GM23338 (cell line): ENCODE measurements around the gene EPHB2. TPM values are rescaled to one million over a fixed set of nuclear protein-coding genes. Genes with fewer than 3 reads are reported as not detected.
"Not testable (repeated sequence)": the region's sequence is repeated elsewhere in the genome, so short reads cannot be mapped to it uniquely, and the experiment has no call there.

Experiments used
- ATAC-seq: fragments of 200-7000 bp; cut with Tn5 transposase; 3 replicates; pipeline ENCODE4 v1.9.1; 2020
- DNase-seq: peaks from one replicate; pipeline ENCODE4 v3.0.0-alpha.2; 2015; ENCODE audit warnings: low spot score
- H2AFZ ChIP-seq: fragments of 200-600 bp; sonication (generic); 2 replicates; pipeline ENCODE4 v1.8.0; 2016; ENCODE audit warnings: antibody characterized with exemption, mild to moderate bottlenecking, moderate library complexity
- H3F3A ChIP-seq: fragments of 200-600 bp; sonication (generic); replicated peaks from 2 replicates; pipeline ENCODE4 v1.8.0; 2017; ENCODE audit warnings: antibody characterized with exemption, mixed run types, low read depth
- H3K27ac ChIP-seq: fragments of 200-600 bp; sonication (generic); 2 replicates; pipeline ENCODE4 v1.6.1; 2016; ENCODE audit warnings: low read depth
- H3K27me3 ChIP-seq: fragments of 200-600 bp; sonication (generic); 2 replicates; pipeline ENCODE4 v1.8.0; 2016; ENCODE audit warnings: mild to moderate bottlenecking, mixed run types, moderate library complexity; ENCODE audit not compliant: insufficient read depth
- H3K36me3 ChIP-seq: fragments of 200-600 bp; sonication (generic); 2 replicates; pipeline ENCODE4 v1.8.0; 2016; ENCODE audit warnings: mild to moderate bottlenecking; ENCODE audit not compliant: insufficient read depth
- H3K4me1 ChIP-seq: fragments of 200-600 bp; sonication (generic); 2 replicates; pipeline ENCODE4 v1.8.0; 2016; ENCODE audit warnings: mild to moderate bottlenecking, moderate library complexity; ENCODE audit not compliant: insufficient read depth
- H3K4me2 ChIP-seq: fragments of 200-600 bp; sonication (generic); 2 replicates; pipeline ENCODE4 v1.7.1; 2017; ENCODE audit warnings: mixed run types
- H3K4me3 ChIP-seq: fragments of 200-600 bp; sonication (generic); 2 replicates; pipeline ENCODE4 v1.6.1; 2016; ENCODE audit warnings: mixed run types
- H3K79me2 ChIP-seq: fragments of 200-600 bp; sonication (generic); replicated peaks from 2 replicates; pipeline ENCODE4 v1.8.0; 2017; ENCODE audit warnings: mild to moderate bottlenecking; ENCODE audit not compliant: insufficient read depth
- H3K9me2 ChIP-seq: fragments of 200-600 bp; sonication (generic); 2 replicates; pipeline ENCODE4 v1.8.0; 2017; ENCODE audit not compliant: insufficient read depth
- H4K20me1 ChIP-seq: fragments of 200-600 bp; sonication (generic); replicated peaks from 2 replicates; pipeline ENCODE4 v1.8.0; 2017; ENCODE audit warnings: mild to moderate bottlenecking; ENCODE audit not compliant: insufficient read depth
- H3K27ac Mint-ChIP-seq: 2 replicates; pipeline ENCODE4 v1.8.0; 2020; ENCODE audit warnings: inconsistent platforms, mild to moderate bottlenecking, moderate library complexity, mixed read lengths
- H3K27me3 Mint-ChIP-seq: 3 replicates; pipeline ENCODE4 v1.8.0; 2022; ENCODE audit warnings: low read depth, mild to moderate bottlenecking, moderate library complexity, mixed read lengths, inconsistent platforms; ENCODE audit not compliant: insufficient read depth, poor library complexity
- H3K36me3 Mint-ChIP-seq: 3 replicates; pipeline ENCODE4 v1.8.0; 2021; ENCODE audit warnings: low read depth, mild to moderate bottlenecking, inconsistent platforms, moderate library complexity, mixed read lengths
- H3K4me1 Mint-ChIP-seq: 3 replicates; pipeline ENCODE4 v1.8.0; 2020; ENCODE audit warnings: mild to moderate bottlenecking, inconsistent platforms, mixed read lengths
- H3K4me3 Mint-ChIP-seq: 3 replicates; pipeline ENCODE4 v1.8.0; 2021; ENCODE audit warnings: moderate library complexity, mild to moderate bottlenecking, inconsistent platforms, mixed read lengths
- H3K9me3 Mint-ChIP-seq: 3 replicates; pipeline ENCODE4 v1.8.0; 2020; ENCODE audit warnings: moderate library complexity, mild to moderate bottlenecking, inconsistent platforms, mixed read lengths
- CREB1 ChIP-seq: fragments of 250-450 bp; sonication (Bioruptor Pico); IDR thresholded peaks from 2 replicates; pipeline ENCODE4 v1.5.0; 2020; ENCODE audit warnings: low read depth, mild to moderate bottlenecking, moderate library complexity
- CTCF ChIP-seq, 2 experiments: fragments of 200-600 bp in 1 of 2; sonication (generic) in 1 of 2; conservative IDR thresholded peaks; 2 replicates each; pipeline versions ENCODE4 v1.5.1 to v1.6.1; 2016 to 2017; ENCODE audit warnings: antibody characterized with exemption in 2 of 2, low read depth in 2 of 2, mild to moderate bottlenecking in 2 of 2, moderate library complexity in 1 of 2
- ETS1 ChIP-seq: IDR thresholded peaks from 2 replicates; pipeline ENCODE4 v1.6.1; 2016; ENCODE audit warnings: antibody characterized with exemption
- EZH2 ChIP-seq: fragments of 200-600 bp; sonication (generic); IDR thresholded peaks from one replicate; pipeline ENCODE4 v1.8.0; 2017; ENCODE audit warnings: antibody characterized with exemption, mild to moderate bottlenecking, low read depth; ENCODE audit not compliant: unreplicated experiment
- EZH2phosphoT487 ChIP-seq: fragments of 200-600 bp; sonication (generic); IDR thresholded peaks from one replicate; pipeline ENCODE4 v1.8.1; 2018; ENCODE audit warnings: antibody characterized with exemption; ENCODE audit not compliant: unreplicated experiment
- JUNB ChIP-seq: IDR thresholded peaks from one replicate; pipeline ENCODE4 v1.6.1; 2016; ENCODE audit warnings: antibody characterized with exemption; ENCODE audit not compliant: unreplicated experiment
- NANOG ChIP-seq: IDR thresholded peaks from 2 replicates; pipeline ENCODE4 v1.6.1; 2016; ENCODE audit warnings: antibody characterized with exemption, borderline replicate concordance
- POLR2AphosphoS5 ChIP-seq: IDR thresholded peaks from 2 replicates; pipeline ENCODE4 v1.6.1; 2016; ENCODE audit warnings: antibody characterized with exemption, low read depth
- STAT1 ChIP-seq: IDR thresholded peaks from one replicate; pipeline ENCODE4 v1.6.1; 2016; ENCODE audit warnings: antibody characterized with exemption; ENCODE audit not compliant: unreplicated experiment
- ZNF114 ChIP-seq: fragments of 250-450 bp; sonication (Bioruptor Pico); IDR thresholded peaks from 2 replicates; pipeline ENCODE4 v1.5.0; 2020; ENCODE audit warnings: mild to moderate bottlenecking, moderate library complexity
- ZNF331 ChIP-seq: fragments of 250-450 bp; sonication (Bioruptor Pico); IDR thresholded peaks from 2 replicates; pipeline ENCODE4 v1.5.0; 2020; ENCODE audit warnings: low read depth, mild to moderate bottlenecking, moderate library complexity
- ZNF462 ChIP-seq: fragments of 250-450 bp; sonication (Bioruptor Pico); IDR thresholded peaks from 2 replicates; pipeline ENCODE4 v1.5.0; 2020; ENCODE audit warnings: mild to moderate bottlenecking, moderate library complexity
- polyA plus RNA-seq: library from polyadenylated mRNA; unstranded; fragments of >200 nt; fragmentation: Nextera tagmentation; extraction: Ambion mirVana; gene quantifications from 2 replicates; pipeline ENCODE4 v1.2.1, GENCODE V29; 2016
- total RNA-seq: library from RNA; depleted of rRNA; stranded (reverse); fragments of >200 nt; shearing (Covaris generic); gene quantifications from 2 replicates; pipeline ENCODE4 v1.2.3, GENCODE V29; 2014

EPHB2 gene
- total and polyA plus RNA-seq, 2 experiments from 2014 or later, result 4.1 to 20.1 TPM

- not testable (repeated sequence) for H3K4me1 Mint-ChIP-seq, H3K4me2 ChIP-seq, H3K36me3 Mint-ChIP-seq, H3K27ac ChIP-seq, H3K4me1 ChIP-seq, H3K4me3 Mint-ChIP-seq, DNase-seq, H3K9me2 ChIP-seq, H2AFZ ChIP-seq, H4K20me1 ChIP-seq, H3F3A ChIP-seq, H3K27me3 ChIP-seq, H3K27me3 Mint-ChIP-seq, H3K36me3 ChIP-seq, H3K4me3 ChIP-seq, H3K79me2 ChIP-seq, H3K27ac Mint-ChIP-seq, ATAC-seq
- peaks cover 10% of the 10 kb centered on the region; the same call in 1 of the 3 replicates for H3K9me3 Mint-ChIP-seq
Measured at GRCh38 chr1:22945171-22945570, 234.5 kb downstream of the EPHB2 start.

- H3F3A ChIP-seq, result peaks cover 5% of the 10 kb centered on the region
- no peak overlapping the region for H3K4me3 ChIP-seq
- no peaks in the 10 kb centered on the region for H3K79me2 ChIP-seq
- Mint-ChIP-seq H3K36me3 (no peaks in the 10 kb centered on the region), H3K27me3 (peaks cover 32% of the 10 kb centered on the region), H3K9me3 (no peaks in the 10 kb centered on the region; the same call in 2 of the 3 replicates), H3K4me1 (no peaks in the 10 kb centered on the region), H3K27ac (no peak overlapping the region), H3K4me3 (no peak overlapping the region)
- H4K20me1 ChIP-seq, result no peaks in the 10 kb centered on the region
- H3K9me2 ChIP-seq, result no peaks in the 10 kb centered on the region
- no peak overlapping the region for H2AFZ ChIP-seq
- no peaks in the 10 kb centered on the region for H3K4me1 ChIP-seq
- no peak overlapping the region for H3K27ac ChIP-seq
- H3K27me3 ChIP-seq, result peaks cover 33% of the 10 kb centered on the region
- DNase-seq, result no peak
- H3K36me3 ChIP-seq, result no peaks in the 10 kb centered on the region
- ATAC-seq, result no peak
- H3K4me2 ChIP-seq, result no peak overlapping the region
- TF ChIP-seq CREB1 (CRISPR knock-in tag), result no peak
- no peak for TF ChIP-seq ZNF462
- TF ChIP-seq STAT1, result no peak
- no peak for TF ChIP-seq ETS1
- TF ChIP-seq ZNF331 (CRISPR knock-in tag), result no peak
- no peak for TF ChIP-seq EZH2
- TF ChIP-seq POLR2AphosphoS5, result no peak
- no peak for TF ChIP-seq JUNB
- TF ChIP-seq ZNF114 (CRISPR knock-in tag), result no peak
- TF ChIP-seq NANOG, result no peak
- TF ChIP-seq EZH2phosphoT487, result no peak
- no peak for TF ChIP-seq CTCF (conservative IDR thresholded peaks at IDR 0.05; ENCODE audit: low read depth in 2 of 2)
Measured at GRCh38 chr1:22949822-22950331, 239.2 kb downstream of the EPHB2 start.
